Measurements from ENCODE around the gene MB21D2. TPM values are rescaled to one million over a fixed set of nuclear protein-coding genes. Genes with fewer than 3 reads are reported as not detected.

The MB21D2 gene
- total and polyA plus RNA-seq, 2 of the 8 experiments (the other 6 are each of a cell fraction or from before 2014, with no cell fraction given), result 10.0 to 21.0 TPM

GRCh38 chr3:192831801-192832347 is 85.8 kb downstream of the MB21D2 start:
- 88% methylated on average over 1 of the region's 1 CpG; no CpG with 5 or more reads in 1 of the 2 experiments for WGBS, 2 experiments (ENCODE audit: extremely low coverage in 1 of 2, insufficient coverage in 1 of 2, insufficient read length in 1 of 2, insufficient replicate concordance in 2 of 2, low coverage in 1 of 2, low lambda C conversion rate in 2 of 2, missing lambda C conversion rate in 1 of 2)
- Histone ChIP-seq H3K4me1 (replicated peaks in 1 of 4; ENCODE audit: control insufficient read depth in 3 of 4, insufficient read depth in 4 of 4, low read length in 3 of 4) (peaks cover 0 to 7% (median 3%) of the 10 kb centered on the region in 4 experiments; a peak in 2 of 7 replicates), H2BK12ac (ENCODE audit: low read depth, low read length) (no peak overlapping the region), H4K8ac (ENCODE audit: extremely low read depth, insufficient read depth, low read length) (no peak overlapping the region), H3K23me2 (ENCODE audit: low read depth, low read length) (no peaks in the 10 kb centered on the region; the same call in 1 of the 2 replicates), H2AK5ac (ENCODE audit: low read depth, low read length) (no peak overlapping the region), H3K14ac (ENCODE audit: insufficient read length) (no peak overlapping the region), H4K91ac (replicated peaks; ENCODE audit: insufficient read length, low read length) (no peak overlapping the region), H3K18ac (ENCODE audit: extremely low read depth, low read length) (no peak overlapping the region), H4K20me1 (replicated peaks in 1 of 2; ENCODE audit: control insufficient read depth in 1 of 2, insufficient read depth in 2 of 2, low read length in 2 of 2) (peaks cover 0 to 2% of the 10 kb centered on the region in 2 experiments), H3K27ac (ENCODE audit: low read depth, low read length) (no peak overlapping the region; the same call in 1 of the 2 replicates), H3K79me1 (ENCODE audit: low read depth, low read length) (peaks cover 12% of the 10 kb centered on the region), H3K79me2 (ENCODE audit: control insufficient read depth in 1 of 2, insufficient read depth in 2 of 2, low read length in 2 of 2) (peaks cover 3 to 60% of the 10 kb centered on the region in 2 experiments; a peak in 3 of 4 replicates), H4K5ac (ENCODE audit: insufficient read length, low read depth, low read length) (no peak overlapping the region), H3K4me2 (ENCODE audit: insufficient read depth in 1 of 2, low read depth in 2 of 2, low read length in 2 of 2) (no peak overlapping the region), H2BK20ac (ENCODE audit: low read length) (no peak overlapping the region), H3K36me3 (ENCODE audit: control insufficient read depth in 2 of 4, insufficient read depth in 4 of 4, low read length in 3 of 4) (no peaks in the 10 kb centered on the region), H3K56ac (replicated peaks; ENCODE audit: insufficient read length, low read depth, low read length) (no peak overlapping the region), H3K23ac (ENCODE audit: insufficient read length) (no peak overlapping the region), H3K4me3 (ENCODE audit: extremely low read depth in 1 of 4, insufficient read depth in 2 of 4, low read depth in 3 of 4, low read length in 4 of 4) (no peak overlapping the region), H3K9me3 (ENCODE audit: insufficient read depth in 2 of 2, low read depth in 1 of 2, low read length in 1 of 2) (no peaks in the 10 kb centered on the region), H3K9ac (replicated peaks in 1 of 4; ENCODE audit: extremely low read depth in 1 of 4, low read depth in 3 of 4, low read length in 3 of 4) (no peak overlapping the region), H3K27me3 (replicated peaks in 1 of 4; ENCODE audit: control insufficient read depth in 3 of 4, extremely low read depth in 1 of 4, insufficient read depth in 3 of 4, low read length in 3 of 4) (no peaks in the 10 kb centered on the region), H2AFZ (ENCODE audit: low read length) (no peak overlapping the region), H2BK120ac (replicated peaks; ENCODE audit: low read depth, low read length) (no peak overlapping the region), H2BK15ac (ENCODE audit: low read length) (no peak overlapping the region), H3K4ac (replicated peaks; ENCODE audit: insufficient read length, low read depth, low read length) (no peak overlapping the region), H2BK5ac (ENCODE audit: low read depth, low read length) (no peak overlapping the region)
- ChIA-PET POLR2A (ENCODE audit: partially characterized antibody) (no interaction called here), CTCF (ENCODE audit: partially characterized antibody) (interaction anchor here (0.8 to 1.4 kb wide), 2 partner anchors 16 to 209 kb away, joined by 3 read pairs; no protein-coding TSS in a partner anchor)
- TF ChIP-seq KDM4A (IDR thresholded peaks at IDR 0.05; ENCODE audit: low read depth, low read length, severe bottlenecking) (no peak), E2F6 (IDR thresholded peaks at IDR 0.05) (no peak), ASH2L (IDR thresholded peaks at IDR 0.05; ENCODE audit: low read length) (no peak), KDM5A (IDR thresholded peaks at IDR 0.05; ENCODE audit: low read length) (no peak), SIN3A (conservative IDR thresholded peaks at IDR 0.05 in 1 of 2, IDR thresholded peaks at IDR 0.05 in 1 of 2; ENCODE audit: low read depth in 1 of 2, low read length in 2 of 2) (no peak), SRF (IDR thresholded peaks at IDR 0.05; ENCODE audit: low read depth, low read length) (no peak), PHF8 (conservative IDR thresholded peaks at IDR 0.05; ENCODE audit: low read depth, low read length) (no peak)
- no peak for FAIRE-seq
- no peak for DNase-seq (ENCODE audit: low read depth in 1 of 2, low spot score in 2 of 2)

Measured in H1 (cell line).